HepG2 (cell line): ENCODE data around the gene CADPS2. TPM values are rescaled to one million over a fixed set of nuclear protein-coding genes. Genes with fewer than 3 reads are reported as not detected.

Experiments
- BCL6 ChIP-seq: IDR thresholded peaks from 2 replicates; pipeline ENCODE4 v1.6.1; 2016; ENCODE audit warnings: missing genetic modification reagents, missing compliant biosample characterization
- BRCA1 ChIP-seq: sonication (generic); formaldehyde crosslinking; IDR thresholded peaks from 2 replicates; pipeline ENCODE4 v1.4.0; 2020; ENCODE audit warnings: missing genetic modification reagents
- DMAP1 ChIP-seq: IDR thresholded peaks from 2 replicates; pipeline ENCODE4 v1.6.1; 2016
- ESRRA ChIP-seq: sonication (generic); formaldehyde crosslinking; IDR thresholded peaks from 2 replicates; pipeline ENCODE4 v1.5.1; 2020; ENCODE audit warnings: mild to moderate bottlenecking, low read depth, missing genetic modification reagents
- FOXA1 ChIP-seq, 2 experiments: fragments of 450-650 bp in 1 of 2; sonication (generic) in 1 of 2; formaldehyde crosslinking in 1 of 2; IDR thresholded peaks; 2 replicates each; pipeline versions ENCODE4 v1.4.0 to v1.6.1; 2016 to 2020; ENCODE audit warnings: missing genetic modification reagents in 1 of 2
- FOXA3 ChIP-seq: IDR thresholded peaks from 2 replicates; pipeline ENCODE4 v1.6.1; 2016; ENCODE audit warnings: missing genetic modification reagents, missing compliant biosample characterization
- FOXK2 ChIP-seq: fragments of 450-650 bp; IDR thresholded peaks from 2 replicates; pipeline ENCODE4 v1.6.1; 2016
- GATA4 ChIP-seq: sonication (generic); IDR thresholded peaks from 2 replicates; pipeline ENCODE4 v1.6.1; 2016; ENCODE audit warnings: antibody characterized with exemption, low read depth, borderline replicate concordance
- RFXAP ChIP-seq: sonication (generic); formaldehyde crosslinking; IDR thresholded peaks from 2 replicates; pipeline ENCODE4 v1.4.0; 2020; ENCODE audit warnings: missing genetic modification reagents, borderline replicate concordance
- RXRA ChIP-seq: sonication (generic); formaldehyde crosslinking; IDR thresholded peaks from 2 replicates; pipeline ENCODE4 v1.5.1; 2020; ENCODE audit warnings: missing genetic modification reagents
- SIX1 ChIP-seq: sonication (generic); formaldehyde crosslinking; IDR thresholded peaks from 2 replicates; pipeline ENCODE4 v1.4.0; 2020; ENCODE audit warnings: missing genetic modification reagents, borderline replicate concordance
- SNAPC2 ChIP-seq: sonication (generic); formaldehyde crosslinking; IDR thresholded peaks from 2 replicates; pipeline ENCODE4 v1.8.1; 2022; ENCODE audit warnings: mild to moderate bottlenecking, missing genetic modification reagents
- TBX2 ChIP-seq: sonication (generic); formaldehyde crosslinking; IDR thresholded peaks from 2 replicates; pipeline ENCODE4 v1.5.0; 2020; ENCODE audit warnings: missing genetic modification reagents, mild to moderate bottlenecking, borderline replicate concordance
- TBX3 ChIP-seq: fragments of 450-650 bp; IDR thresholded peaks from 2 replicates; pipeline ENCODE4 v1.6.1; 2017; ENCODE audit warnings: antibody characterized with exemption, mild to moderate bottlenecking, inconsistent platforms, borderline replicate concordance
- ZNF350 ChIP-seq: sonication (generic); formaldehyde crosslinking; IDR thresholded peaks from 2 replicates; pipeline ENCODE4 v1.4.0; 2020; ENCODE audit warnings: mild to moderate bottlenecking, low read depth, missing genetic modification reagents, borderline replicate concordance
- ZNF614 ChIP-seq: IDR thresholded peaks from 2 replicates; pipeline ENCODE4 v1.6.1; 2018; ENCODE audit warnings: missing biosample characterization, missing genetic modification reagents, inconsistent platforms, borderline replicate concordance
- ZNF788 ChIP-seq: sonication (generic); formaldehyde crosslinking; IDR thresholded peaks from 2 replicates; pipeline ENCODE4 v1.5.0; 2020; ENCODE audit warnings: mild to moderate bottlenecking, missing genetic modification reagents, borderline replicate concordance
- polyA plus RNA-seq, 8 experiments: library from polyadenylated mRNA; depleted of rRNA in 3 of 8; stranded (reverse) in 7 of 8; unstranded in 1 of 8; fragments of >200 nt; fragmentation: Illumina TruSeq in 4 of 8; extraction: Trizol in 4 of 8; gene quantifications; 2 replicates each; pipeline versions ENCODE4 v1.2.1 to v1.2.3, GENCODE V29; 2011 to 2016; ENCODE audit warnings: low read depth in 4 of 8, missing spikeins in 1 of 8, mixed read lengths in 1 of 8; ENCODE audit not compliant: insufficient read depth in 1 of 8
- total RNA-seq, 5 experiments: library from RNA; depleted of rRNA; stranded (reverse); fragments of >200 nt; fragmentation: Illumina TruSeq; extraction: Trizol; gene quantifications; 2 replicates each; pipeline ENCODE4 v1.2.3, GENCODE V29; 2016; ENCODE audit warnings: low read depth in 1 of 5
- TF ChIP-seq, protein P1 (sequence below): IDR thresholded peaks from 2 replicates; pipeline ENCODE4 v1.6.1; 2016; ENCODE audit warnings: low read depth, missing genetic modification reagents, missing compliant biosample characterization
- TF ChIP-seq, protein P2 (sequence below): sonication (generic); formaldehyde crosslinking; IDR thresholded peaks from 2 replicates; pipeline ENCODE4 v1.8.1; 2023; ENCODE audit warnings: mild to moderate bottlenecking, moderate library complexity, missing genetic modification reagents
- TF ChIP-seq, protein P3 (sequence below): IDR thresholded peaks from 2 replicates; pipeline ENCODE4 v1.4.0; 2020; ENCODE audit warnings: mild to moderate bottlenecking, missing genetic modification reagents

Gene CADPS2
- total and polyA plus RNA-seq, 2 of the 13 experiments (the other 11 are each of a cell fraction or from before 2014, with no cell fraction given): 17.6 to 43.8 TPM

DNA sequence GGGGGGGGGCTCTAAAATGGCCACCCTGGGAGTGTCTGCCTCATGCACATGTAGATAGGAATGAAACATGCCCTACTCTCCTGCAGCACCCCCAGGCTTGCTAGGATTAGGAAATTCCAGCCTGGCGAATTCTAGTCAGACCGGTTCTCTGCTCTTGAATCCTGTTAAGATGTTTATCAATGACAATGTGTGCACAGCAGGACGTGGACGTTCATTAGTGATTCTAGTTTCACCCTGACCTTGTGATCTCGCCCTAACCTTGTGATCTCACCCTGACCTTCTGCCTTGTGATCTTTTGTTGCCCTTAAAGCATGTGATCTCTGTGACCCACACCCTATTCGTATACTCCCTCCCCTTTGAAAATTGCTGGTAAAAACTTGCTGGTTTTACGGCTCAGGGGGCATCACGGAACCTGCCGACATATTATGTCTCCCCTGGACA lies 207.0 kb downstream of the CADPS2 start (continued):
- TF ChIP-seq FOXA1 (IDR thresholded peaks at IDR 0.05): peak; percentile 54; the same call in 1 of the 2 replicates
- peak; percentile 78 for TF ChIP-seq FOXA1 (CRISPR knock-in tag; IDR thresholded peaks at IDR 0.05)
- TF ChIP-seq, protein P1, sequence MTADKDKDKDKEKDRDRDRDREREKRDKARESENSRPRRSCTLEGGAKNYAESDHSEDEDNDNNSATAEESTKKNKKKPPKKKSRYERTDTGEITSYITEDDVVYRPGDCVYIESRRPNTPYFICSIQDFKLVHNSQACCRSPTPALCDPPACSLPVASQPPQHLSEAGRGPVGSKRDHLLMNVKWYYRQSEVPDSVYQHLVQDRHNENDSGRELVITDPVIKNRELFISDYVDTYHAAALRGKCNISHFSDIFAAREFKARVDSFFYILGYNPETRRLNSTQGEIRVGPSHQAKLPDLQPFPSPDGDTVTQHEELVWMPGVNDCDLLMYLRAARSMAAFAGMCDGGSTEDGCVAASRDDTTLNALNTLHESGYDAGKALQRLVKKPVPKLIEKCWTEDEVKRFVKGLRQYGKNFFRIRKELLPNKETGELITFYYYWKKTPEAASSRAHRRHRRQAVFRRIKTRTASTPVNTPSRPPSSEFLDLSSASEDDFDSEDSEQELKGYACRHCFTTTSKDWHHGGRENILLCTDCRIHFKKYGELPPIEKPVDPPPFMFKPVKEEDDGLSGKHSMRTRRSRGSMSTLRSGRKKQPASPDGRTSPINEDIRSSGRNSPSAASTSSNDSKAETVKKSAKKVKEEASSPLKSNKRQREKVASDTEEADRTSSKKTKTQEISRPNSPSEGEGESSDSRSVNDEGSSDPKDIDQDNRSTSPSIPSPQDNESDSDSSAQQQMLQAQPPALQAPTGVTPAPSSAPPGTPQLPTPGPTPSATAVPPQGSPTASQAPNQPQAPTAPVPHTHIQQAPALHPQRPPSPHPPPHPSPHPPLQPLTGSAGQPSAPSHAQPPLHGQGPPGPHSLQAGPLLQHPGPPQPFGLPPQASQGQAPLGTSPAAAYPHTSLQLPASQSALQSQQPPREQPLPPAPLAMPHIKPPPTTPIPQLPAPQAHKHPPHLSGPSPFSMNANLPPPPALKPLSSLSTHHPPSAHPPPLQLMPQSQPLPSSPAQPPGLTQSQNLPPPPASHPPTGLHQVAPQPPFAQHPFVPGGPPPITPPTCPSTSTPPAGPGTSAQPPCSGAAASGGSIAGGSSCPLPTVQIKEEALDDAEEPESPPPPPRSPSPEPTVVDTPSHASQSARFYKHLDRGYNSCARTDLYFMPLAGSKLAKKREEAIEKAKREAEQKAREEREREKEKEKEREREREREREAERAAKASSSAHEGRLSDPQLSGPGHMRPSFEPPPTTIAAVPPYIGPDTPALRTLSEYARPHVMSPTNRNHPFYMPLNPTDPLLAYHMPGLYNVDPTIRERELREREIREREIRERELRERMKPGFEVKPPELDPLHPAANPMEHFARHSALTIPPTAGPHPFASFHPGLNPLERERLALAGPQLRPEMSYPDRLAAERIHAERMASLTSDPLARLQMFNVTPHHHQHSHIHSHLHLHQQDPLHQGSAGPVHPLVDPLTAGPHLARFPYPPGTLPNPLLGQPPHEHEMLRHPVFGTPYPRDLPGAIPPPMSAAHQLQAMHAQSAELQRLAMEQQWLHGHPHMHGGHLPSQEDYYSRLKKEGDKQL (CRISPR knock-in tag): peak; percentile 89
- TF ChIP-seq BRCA1 (CRISPR knock-in tag): 0 out of 2 replicates have a peak, but pooled peaks have one; percentile 57
- 0 out of 2 replicates have a peak, but pooled peaks have one; percentile 45 for TF ChIP-seq ZNF614 (CRISPR knock-in tag)
- TF ChIP-seq TBX3: peak; percentile 91
- peak; percentile 78; the same call in 1 of the 2 replicates for TF ChIP-seq RFXAP (CRISPR knock-in tag)
- peak; percentile 96 for TF ChIP-seq TBX2 (CRISPR knock-in tag)
- TF ChIP-seq ESRRA (CRISPR knock-in tag): peak; percentile 100
- 0 out of 2 replicates have a peak, but pooled peaks have one; percentile 31 for TF ChIP-seq ZNF350
- peak; percentile 88 for TF ChIP-seq BCL6 (CRISPR knock-in tag)
- TF ChIP-seq, protein P2, sequence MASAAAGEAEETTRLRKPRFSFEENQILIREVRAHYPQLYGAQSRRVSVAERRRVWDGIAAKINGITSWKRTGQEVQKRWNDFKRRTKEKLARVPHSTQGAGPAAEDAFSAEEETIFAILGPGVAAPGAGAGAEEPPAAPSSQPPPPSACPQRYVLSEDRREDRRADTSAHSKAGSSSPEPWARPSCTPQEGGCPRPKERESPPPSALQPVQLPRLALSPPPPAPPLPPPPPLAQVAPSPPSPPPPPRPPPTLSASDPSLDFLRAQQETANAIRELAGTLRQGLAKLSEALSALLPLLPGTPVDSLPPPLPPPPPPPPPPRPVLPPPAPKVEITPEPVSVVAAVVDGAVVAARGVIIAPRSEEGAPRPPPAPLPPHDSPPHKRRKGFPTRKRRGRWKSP (CRISPR knock-in tag): 0 out of 2 replicates have a peak, but pooled peaks have one; percentile 41
- TF ChIP-seq ZNF788 (CRISPR knock-in tag): peak; percentile 63; the same call in 1 of the 2 replicates
- TF ChIP-seq GATA4: 0 out of 2 replicates have a peak, but pooled peaks have one; percentile 22
- TF ChIP-seq RXRA (CRISPR knock-in tag): peak; percentile 92; the same call in 1 of the 2 replicates
- peak; percentile 90 for TF ChIP-seq FOXK2
- TF ChIP-seq, protein P3, sequence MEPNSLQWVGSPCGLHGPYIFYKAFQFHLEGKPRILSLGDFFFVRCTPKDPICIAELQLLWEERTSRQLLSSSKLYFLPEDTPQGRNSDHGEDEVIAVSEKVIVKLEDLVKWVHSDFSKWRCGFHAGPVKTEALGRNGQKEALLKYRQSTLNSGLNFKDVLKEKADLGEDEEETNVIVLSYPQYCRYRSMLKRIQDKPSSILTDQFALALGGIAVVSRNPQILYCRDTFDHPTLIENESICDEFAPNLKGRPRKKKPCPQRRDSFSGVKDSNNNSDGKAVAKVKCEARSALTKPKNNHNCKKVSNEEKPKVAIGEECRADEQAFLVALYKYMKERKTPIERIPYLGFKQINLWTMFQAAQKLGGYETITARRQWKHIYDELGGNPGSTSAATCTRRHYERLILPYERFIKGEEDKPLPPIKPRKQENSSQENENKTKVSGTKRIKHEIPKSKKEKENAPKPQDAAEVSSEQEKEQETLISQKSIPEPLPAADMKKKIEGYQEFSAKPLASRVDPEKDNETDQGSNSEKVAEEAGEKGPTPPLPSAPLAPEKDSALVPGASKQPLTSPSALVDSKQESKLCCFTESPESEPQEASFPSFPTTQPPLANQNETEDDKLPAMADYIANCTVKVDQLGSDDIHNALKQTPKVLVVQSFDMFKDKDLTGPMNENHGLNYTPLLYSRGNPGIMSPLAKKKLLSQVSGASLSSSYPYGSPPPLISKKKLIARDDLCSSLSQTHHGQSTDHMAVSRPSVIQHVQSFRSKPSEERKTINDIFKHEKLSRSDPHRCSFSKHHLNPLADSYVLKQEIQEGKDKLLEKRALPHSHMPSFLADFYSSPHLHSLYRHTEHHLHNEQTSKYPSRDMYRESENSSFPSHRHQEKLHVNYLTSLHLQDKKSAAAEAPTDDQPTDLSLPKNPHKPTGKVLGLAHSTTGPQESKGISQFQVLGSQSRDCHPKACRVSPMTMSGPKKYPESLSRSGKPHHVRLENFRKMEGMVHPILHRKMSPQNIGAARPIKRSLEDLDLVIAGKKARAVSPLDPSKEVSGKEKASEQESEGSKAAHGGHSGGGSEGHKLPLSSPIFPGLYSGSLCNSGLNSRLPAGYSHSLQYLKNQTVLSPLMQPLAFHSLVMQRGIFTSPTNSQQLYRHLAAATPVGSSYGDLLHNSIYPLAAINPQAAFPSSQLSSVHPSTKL (CRISPR knock-in tag): peak; percentile 97
- peak; percentile 36; the same call in 1 of the 2 replicates for TF ChIP-seq SIX1 (CRISPR knock-in tag)
- peak; percentile 48; the same call in 1 of the 2 replicates for TF ChIP-seq SNAPC2 (CRISPR knock-in tag)
- TF ChIP-seq DMAP1: peak; percentile 58
- peak; percentile 86 for TF ChIP-seq FOXA3 (CRISPR knock-in tag)
